Measurements from ENCODE around the gene CCAR1.

Gene CCAR1

GRCh38 chr10:68720793-68721672 lies at the start of gene CCAR1:
Gene CCAR1 (plus strand): TSS chr10:68721239. CDS start chr10:68722505, 1,266 bp downstream.
- Histone ChIP-seq H3K9me3 (no peaks in the 10 kb centered on the region), H3K36me3 (peaks cover 23% of the 10 kb centered on the region), H3K4me1 (ENCODE audit: control insufficient read depth in 1 of 2, insufficient read depth in 1 of 2, low read depth in 1 of 2, low read length in 1 of 2) (peaks cover 10 to 11% of the 10 kb centered on the region in 2 experiments), H3K27me3 (no peaks in the 10 kb centered on the region), H3K27ac (peak within 1 kb of the TSS; percentile 88), H3K4me3 (ENCODE audit: low read depth in 1 of 2, low read length in 1 of 2) (peak within 1 kb of the TSS; percentile 93)
- TF ChIP-seq, protein P1, sequence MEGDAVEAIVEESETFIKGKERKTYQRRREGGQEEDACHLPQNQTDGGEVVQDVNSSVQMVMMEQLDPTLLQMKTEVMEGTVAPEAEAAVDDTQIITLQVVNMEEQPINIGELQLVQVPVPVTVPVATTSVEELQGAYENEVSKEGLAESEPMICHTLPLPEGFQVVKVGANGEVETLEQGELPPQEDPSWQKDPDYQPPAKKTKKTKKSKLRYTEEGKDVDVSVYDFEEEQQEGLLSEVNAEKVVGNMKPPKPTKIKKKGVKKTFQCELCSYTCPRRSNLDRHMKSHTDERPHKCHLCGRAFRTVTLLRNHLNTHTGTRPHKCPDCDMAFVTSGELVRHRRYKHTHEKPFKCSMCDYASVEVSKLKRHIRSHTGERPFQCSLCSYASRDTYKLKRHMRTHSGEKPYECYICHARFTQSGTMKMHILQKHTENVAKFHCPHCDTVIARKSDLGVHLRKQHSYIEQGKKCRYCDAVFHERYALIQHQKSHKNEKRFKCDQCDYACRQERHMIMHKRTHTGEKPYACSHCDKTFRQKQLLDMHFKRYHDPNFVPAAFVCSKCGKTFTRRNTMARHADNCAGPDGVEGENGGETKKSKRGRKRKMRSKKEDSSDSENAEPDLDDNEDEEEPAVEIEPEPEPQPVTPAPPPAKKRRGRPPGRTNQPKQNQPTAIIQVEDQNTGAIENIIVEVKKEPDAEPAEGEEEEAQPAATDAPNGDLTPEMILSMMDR (IDR thresholded peaks at IDR 0.05), result peak; percentile 34

GRCh38 chr10:68684413-68684812 lies 36.6 kb upstream of the CCAR1 start:
- no peaks in the 10 kb centered on the region for H3K9me3 ChIP-seq
- H3K27me3 ChIP-seq, result no peaks in the 10 kb centered on the region
- H3K36me3 ChIP-seq, result no peaks in the 10 kb centered on the region
- no peaks in the 10 kb centered on the region for H3K4me1 ChIP-seq (ENCODE audit: control insufficient read depth in 1 of 2, insufficient read depth in 1 of 2, low read depth in 1 of 2, low read length in 1 of 2)
- no peak overlapping the region for H3K27ac ChIP-seq
- TF ChIP-seq, protein P1 (IDR thresholded peaks at IDR 0.05), result no peak
- H3K4me3 ChIP-seq (ENCODE audit: low read depth in 1 of 2, low read length in 1 of 2), result no peak overlapping the region

DNA sequence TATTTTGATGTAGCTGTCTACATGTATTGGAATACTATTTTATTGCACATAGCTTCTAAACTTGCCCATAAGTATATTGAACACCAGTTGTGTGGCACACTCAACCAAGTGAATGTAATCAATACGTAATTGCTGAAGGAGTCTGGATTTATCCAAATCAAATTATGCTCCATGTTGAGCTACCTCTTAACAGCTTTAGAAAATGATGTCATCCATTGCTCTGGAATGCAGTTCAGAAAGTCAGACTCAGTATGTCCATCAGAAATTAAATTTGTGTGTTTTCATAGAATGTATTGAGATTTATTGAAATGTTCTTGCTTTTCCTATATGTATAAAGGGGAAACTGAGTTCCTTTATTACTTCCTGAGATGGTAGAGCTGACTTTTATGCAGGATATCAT lies 25.0 kb upstream of the CCAR1 start:
- no peaks in the 10 kb centered on the region for H3K4me1 ChIP-seq (ENCODE audit: control insufficient read depth in 1 of 2, insufficient read depth in 1 of 2, low read depth in 1 of 2, low read length in 1 of 2)
- no peak overlapping the region for H3K4me3 ChIP-seq (ENCODE audit: low read depth in 1 of 2, low read length in 1 of 2)
- H3K9me3 ChIP-seq, result no peaks in the 10 kb centered on the region
- no peaks in the 10 kb centered on the region for H3K36me3 ChIP-seq
- H3K27me3 ChIP-seq, result no peaks in the 10 kb centered on the region
- TF ChIP-seq, protein P1 (IDR thresholded peaks at IDR 0.05), result no peak
- H3K27ac ChIP-seq, result no peak overlapping the region

DNA sequence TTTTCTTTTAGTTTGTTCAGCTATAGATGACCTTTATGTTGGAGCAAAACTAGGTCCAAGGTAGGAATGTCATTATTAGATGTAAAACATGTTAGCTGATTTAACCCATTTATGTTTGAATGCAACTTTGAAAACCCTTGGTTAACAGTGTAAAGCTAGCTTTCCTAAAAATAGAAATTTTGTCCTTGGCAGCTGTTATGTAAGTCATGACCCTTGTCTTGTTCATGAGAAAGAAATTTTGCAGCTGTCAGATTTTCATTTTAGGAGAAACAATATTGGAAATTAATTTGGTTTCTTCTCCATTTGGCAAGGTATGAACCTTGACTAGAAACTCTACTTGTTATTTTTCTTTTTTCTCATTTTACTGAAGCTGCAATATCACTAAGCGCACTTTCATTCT lies 23.9 kb upstream of the CCAR1 start:
- Histone ChIP-seq H3K4me3 (ENCODE audit: low read depth in 1 of 2, low read length in 1 of 2) (no peak overlapping the region), H3K9me3 (no peaks in the 10 kb centered on the region), H3K36me3 (no peaks in the 10 kb centered on the region), H3K27ac (no peak overlapping the region), H3K27me3 (no peaks in the 10 kb centered on the region), H3K4me1 (ENCODE audit: control insufficient read depth in 1 of 2, insufficient read depth in 1 of 2, low read depth in 1 of 2, low read length in 1 of 2) (no peaks in the 10 kb centered on the region)
- TF ChIP-seq, protein P1 (IDR thresholded peaks at IDR 0.05), result no peak

GRCh38 chr10:68700197-68700596 lies 20.8 kb upstream of the CCAR1 start:
- H3K27ac ChIP-seq, result no peak overlapping the region
- TF ChIP-seq, protein P1 (IDR thresholded peaks at IDR 0.05), result no peak
- H3K27me3 ChIP-seq, result no peaks in the 10 kb centered on the region
- no peaks in the 10 kb centered on the region for H3K4me1 ChIP-seq (ENCODE audit: control insufficient read depth in 1 of 2, insufficient read depth in 1 of 2, low read depth in 1 of 2, low read length in 1 of 2)
- H3K9me3 ChIP-seq, result no peaks in the 10 kb centered on the region
- H3K36me3 ChIP-seq, result no peaks in the 10 kb centered on the region
- no peak overlapping the region for H3K4me3 ChIP-seq (ENCODE audit: low read depth in 1 of 2, low read length in 1 of 2)
